GM12878 (cell line): ENCODE data around the gene SRSF10. TPM values are rescaled to one million over a fixed set of nuclear protein-coding genes. Genes with fewer than 3 reads are reported as not detected.
A peak's percentile ranks its signal among the peaks of the same experiment; 100 is the strongest.

ENCODE experiments used
- ATAC-seq: fragments of 200-7000 bp; cut with Tn5 transposase; 3 replicates; pipeline ENCODE4 v1.9.1; 2020; ENCODE audit warnings: mild to moderate bottlenecking, moderate library complexity
- BruUV-seq: library from RNA; stranded (reverse); fragments of 400-500 nt; replicated peaks from 2 replicates; lab custom pipeline; 2021; lab: Mats Ljungman, UMichigan
- CTCF ChIA-PET: fragments of 300-600 bp; sonication (Branson Sonifier 250); formaldehyde crosslinking; extraction: SDS; loops from one replicate; lab custom pipeline; 2021; ENCODE audit warnings: inconsistent platforms; lab: Yijun Ruan, JAX
- POLR2A ChIA-PET: fragments of 350-600 bp; formaldehyde crosslinking; extraction: SDS; loops from one replicate; lab custom pipeline; 2021; ENCODE audit warnings: inconsistent platforms; lab: Charles Lee
- RAD21 ChIA-PET: fragments of 300-600 bp; sonication (Branson Sonifier 250); formaldehyde crosslinking; loops from one replicate; lab custom pipeline; 2023; ENCODE audit warnings: antibody characterized with exemption; ENCODE audit not compliant: unreplicated experiment; lab: Charles Lee
- SMC1A ChIA-PET: fragments of 300-600 bp; sonication (Branson Sonifier 250); formaldehyde crosslinking; loops from one replicate; lab custom pipeline; 2023; ENCODE audit not compliant: unreplicated experiment, uncharacterized antibody; lab: Charles Lee
- DNase-seq: peaks from one replicate; pipeline ENCODE4 v3.0.0-alpha.2; 2011; ENCODE audit warnings: low read depth, low spot score
- FAIRE-seq: peaks from 3 replicates; lab custom pipeline; 2011; peaks lifted over from hg19 to GRCh38; lab: Jason Lieb, UNC
- H2AFZ ChIP-seq: 2 replicates; pipeline ENCODE4 v1.6.0; 2011; ENCODE audit warnings: low read depth, low read length, control low read depth; ENCODE audit not compliant: control insufficient read depth
- H3K27ac ChIP-seq: 2 replicates; pipeline ENCODE4 v1.5.1; 2011; ENCODE audit warnings: control low read depth; ENCODE audit not compliant: control insufficient read depth, insufficient read depth
- H3K27me3 ChIP-seq, 2 experiments: replicated peaks in 1 of 2; 2 replicates each; pipeline versions ENCODE4 v1.6.0 to v1.6.1; 2011; ENCODE audit warnings: low read length in 1 of 2; ENCODE audit not compliant: control insufficient read depth in 2 of 2, insufficient read depth in 2 of 2
- H3K36me3 ChIP-seq, 2 experiments: 2 replicates each; pipeline ENCODE4 v1.5.1; 2011; ENCODE audit warnings: low read length in 1 of 2; ENCODE audit not compliant: control insufficient read depth in 2 of 2, insufficient read depth in 2 of 2
- H3K4me1 ChIP-seq: 2 replicates; pipeline ENCODE4 v1.6.1; 2011; ENCODE audit warnings: mild to moderate bottlenecking, low read length, moderate library complexity, mixed read lengths; ENCODE audit not compliant: control insufficient read depth, insufficient read depth
- H3K4me2 ChIP-seq: 2 replicates; pipeline ENCODE4 v1.6.0; 2011; ENCODE audit warnings: control low read depth; ENCODE audit not compliant: control insufficient read depth, insufficient read depth
- H3K4me3 ChIP-seq: fragments of 200-600 bp; sonication (generic); 2 replicates; pipeline ENCODE4 v1.5.1; 2016
- H3K79me2 ChIP-seq: 2 replicates; pipeline ENCODE4 v1.6.0; 2011; ENCODE audit warnings: low read length; ENCODE audit not compliant: control insufficient read depth, insufficient read depth
- H3K9ac ChIP-seq: 2 replicates; pipeline ENCODE4 v1.8.0; 2011; ENCODE audit warnings: low read length, control low read depth, mixed read lengths; ENCODE audit not compliant: control insufficient read depth, insufficient read depth
- H3K9me3 ChIP-seq: replicated peaks from 3 replicates; pipeline ENCODE4 v1.5.1; 2011; ENCODE audit warnings: mild to moderate bottlenecking, low read length; ENCODE audit not compliant: control insufficient read depth, insufficient read depth
- H4K20me1 ChIP-seq: 2 replicates; pipeline ENCODE4 v1.6.0; 2011; ENCODE audit not compliant: control insufficient read depth, insufficient read depth
- BRCA1 ChIP-seq: IDR thresholded peaks from 2 replicates; pipeline ENCODE4 v1.6.1; 2011; ENCODE audit warnings: low read depth, low read length, improper control_type of control experiment
- EZH2 ChIP-seq: IDR thresholded peaks from 2 replicates; pipeline ENCODE4 v1.6.1; 2012; ENCODE audit warnings: low read depth, mild to moderate bottlenecking, control low read depth, inconsistent platforms, low read length, borderline replicate concordance; ENCODE audit not compliant: control insufficient read depth
- IKZF1 ChIP-seq: fragments of 450-650 bp; conservative IDR thresholded peaks from 2 replicates; pipeline ENCODE4 v1.6.1; 2017; ENCODE audit warnings: antibody characterized with exemption, mild to moderate bottlenecking
- MXI1 ChIP-seq: fragments of 150-350 bp; IDR thresholded peaks from 2 replicates; pipeline ENCODE4 v1.6.1; 2011; ENCODE audit warnings: low read depth, mild to moderate bottlenecking, inconsistent platforms, low read length, improper control_type of control experiment
- PKNOX1 ChIP-seq: fragments of 450-650 bp; IDR thresholded peaks from 2 replicates; pipeline ENCODE4 v1.6.1; 2016; ENCODE audit warnings: mild to moderate bottlenecking
- PML ChIP-seq: IDR thresholded peaks from 2 replicates; pipeline ENCODE4 v1.6.1; 2012; ENCODE audit warnings: low read length, inconsistent platforms
- POLR2A ChIP-seq: IDR thresholded peaks from 2 replicates; pipeline ENCODE4 v1.6.1; 2011; ENCODE audit warnings: low read depth, mild to moderate bottlenecking, low read length
- REST ChIP-seq: IDR thresholded peaks from 2 replicates; pipeline ENCODE4 v1.6.1; 2012; ENCODE audit warnings: mild to moderate bottlenecking, low read depth, low read length
- SUZ12 ChIP-seq: fragments of 200-600 bp; sonication (generic); IDR thresholded peaks from one replicate; pipeline ENCODE4 v1.6.1; 2018; ENCODE audit warnings: antibody characterized with exemption, mild to moderate bottlenecking; ENCODE audit not compliant: unreplicated experiment
- WRNIP1 ChIP-seq: IDR thresholded peaks from 2 replicates; pipeline ENCODE4 v1.6.1; 2011; ENCODE audit warnings: low read depth, low read length, improper control_type of control experiment, borderline replicate concordance
- WGBS: methylation state at CpG from one replicate; pipeline ENCODE4 v1.1.6; 2016; ENCODE audit warnings: low lambda C conversion rate; ENCODE audit not compliant: insufficient replicate concordance, insufficient coverage; ENCODE audit errors: missing lambda C conversion rate; 5-methylcytosine and 5-hydroxymethylcytosine counted together
- in situ Hi-C: fragments of 300-500 bp; cut with MboI; formaldehyde crosslinking; loops from 9 replicates; pipeline ENCODE4 v1.14.3; 2018; ENCODE audit warnings: mixed read lengths
- intact Hi-C: fragments of 100-400 bp; cut with micrococcal nuclease; formaldehyde crosslinking; loops from one replicate; pipeline ENCODE4 v1.14.2; 2022; ENCODE audit not compliant: unreplicated experiment
- polyA plus RNA-seq, 11 experiments: library from polyadenylated mRNA; depleted of rRNA in 4 of 11; unstranded in 6 of 11; stranded (reverse) in 5 of 11; fragments of >200 nt; fragmentation: Nextera tagmentation in 4 of 11; fragmentation: Illumina TruSeq in 1 of 11; extraction: Ambion mirVana in 4 of 11; extraction: Trizol in 1 of 11; gene quantifications; 1 replicate in 1 of 11; 2 replicates in 10 of 11; pipeline versions ENCODE4 v1.2.1 to v1.2.3, GENCODE V29; 2011 to 2016; ENCODE audit warnings: inconsistent platforms in 2 of 11, missing spikeins in 2 of 11, low read depth in 1 of 11
- total RNA-seq, 4 experiments: library from RNA; depleted of rRNA in 3 of 4; stranded (reverse); fragments of >200 nt in 3 of 4; fragmentation: Illumina TruSeq in 1 of 4; extraction: Trizol in 1 of 4; gene quantifications; 2 replicates each; pipeline versions ENCODE4 v1.2.1 to v1.2.3, GENCODE V29; 2013 to 2021

The SRSF10 gene
- total and polyA plus RNA-seq, 10 of the 15 experiments (the other 5 are each of a cell fraction or from before 2014, with no cell fraction given), result 157 to 279 (median 222) TPM

- Histone ChIP-seq H4K20me1 (no peaks in the 10 kb centered on the region), H3K4me2 (no peak overlapping the region), H3K27ac (no peak overlapping the region), H3K27me3 (no peaks in the 10 kb centered on the region), H3K36me3 (no peaks in the 10 kb centered on the region), H3K4me1 (no peaks in the 10 kb centered on the region), H3K4me3 (no peak overlapping the region), H3K79me2 (no peaks in the 10 kb centered on the region), H3K9me3 (peaks cover 5% of the 10 kb centered on the region; the same call in 2 of the 3 replicates), H2AFZ (no peak overlapping the region), H3K9ac (no peak overlapping the region)
- POLR2A ChIA-PET, result interaction anchor here (0.6 kb wide), 1 partner anchor 148 kb away, joined by 3 read pairs; no protein-coding TSS in a partner anchor
- intact Hi-C loops, result no loop called here
- CTCF ChIA-PET, result interaction anchor here (0.8 to 2.0 kb wide), 8 partner anchors 8 to 256 kb away, joined by 3 to 10 read pairs (median 4); partner anchors contain the start of genes PNRC2 and RPL11
- RAD21 ChIA-PET, result interaction anchor here (0.7 to 1.7 kb wide), 4 partner anchors 8 to 203 kb away, joined by 3 to 4 read pairs (median 3); partner anchors contain the start of gene PNRC2
- no peak for DNase-seq
- SMC1A ChIA-PET, result interaction anchor here (0.6 to 3.2 kb wide), 5 partner anchors 8 to 175 kb away, joined by 3 to 14 read pairs (median 6); no protein-coding TSS in a partner anchor
- in situ Hi-C loops, result no loop called here
- no TSS peak for BruUV-seq
- TF ChIP-seq POLR2A, result no peak
- FAIRE-seq, result no peak
- no peak for ATAC-seq
Measured at GRCh38 chr1:23947366-23947765, 32.8 kb downstream of the SRSF10 start.

- Histone ChIP-seq H2AFZ (no peak overlapping the region), H3K36me3 (no peaks in the 10 kb centered on the region), H3K27ac (no peak overlapping the region), H3K9me3 (no peaks in the 10 kb centered on the region), H3K27me3 (no peaks in the 10 kb centered on the region), H3K4me1 (peaks cover 6% of the 10 kb centered on the region; the same call in 1 of the 2 replicates), H3K4me2 (no peak overlapping the region), H3K9ac (no peak overlapping the region), H3K79me2 (no peaks in the 10 kb centered on the region), H4K20me1 (no peaks in the 10 kb centered on the region), H3K4me3 (no peak overlapping the region)
- intact Hi-C loops, result no loop called here
- DNase-seq (no peak), ATAC-seq (no peak), FAIRE-seq (no peak)
- ChIA-PET POLR2A (no interaction called here), CTCF (interaction anchor here (0.7 to 0.9 kb wide), 2 partner anchors 14 to 214 kb away, joined by 3 to 4 read pairs; no protein-coding TSS in a partner anchor), SMC1A (interaction anchor here (1.2 kb wide), 1 partner anchor 165 kb away, joined by 5 read pairs; no protein-coding TSS in a partner anchor), RAD21 (interaction anchor here (0.6 kb wide), 1 partner anchor 52 kb away, joined by 3 read pairs; no protein-coding TSS in a partner anchor)
- no peak for TF ChIP-seq IKZF1
- TF ChIP-seq REST, result peak; percentile 64; the same call in 1 of the 2 replicates
- TF ChIP-seq WRNIP1, result no peak
- no peak for TF ChIP-seq SUZ12
- no peak for TF ChIP-seq MXI1
- TF ChIP-seq BRCA1, result no peak
- TF ChIP-seq PML, result no peak
- TF ChIP-seq EZH2, result no peak
- no peak for TF ChIP-seq PKNOX1
- 82% methylated on average over 6 of the region's 6 CpGs for WGBS
- in situ Hi-C loops, result no loop called here
- no TSS peak for BruUV-seq
Measured at GRCh38 chr1:23936481-23937176, 43.5 kb downstream of the SRSF10 start.
